Motor neuron (in vitro differentiated cells): Measurements from ENCODE around the gene CSNK1A1L. TPM values are rescaled to one million over a fixed set of nuclear protein-coding genes. Genes with fewer than 3 reads are reported as not detected.

ENCODE experiments used
- ATAC-seq, 8 experiments: fragments of 200-7000 bp; cut with Tn5 transposase; replicated peaks in 6 of 8; 2 replicates each; pipeline ENCODE4 v1.8.0; 2021; ENCODE audit warnings: mild to moderate bottlenecking in 8 of 8, moderate library complexity in 8 of 8
- H3K27ac ChIP-seq, 2 donors: fragments of 250-450 bp; sonication (Bioruptor Pico); 2 replicates each; pipeline ENCODE4 v1.9.0; 2021; ENCODE audit warnings: antibody characterized with exemption in 2 of 2, mild to moderate bottlenecking in 2 of 2, moderate library complexity in 1 of 2
- H3K4me1 ChIP-seq, 2 donors: fragments of 250-450 bp; sonication (Bioruptor Pico); replicated peaks in 1 of 2; 2 replicates each; pipeline ENCODE4 v1.6.1; 2021; ENCODE audit warnings: antibody characterized with exemption in 2 of 2, mild to moderate bottlenecking in 2 of 2, moderate library complexity in 1 of 2
- H3K4me3 ChIP-seq, 5 donors: fragments of 250-450 bp; sonication (Bioruptor Pico); 2 replicates each; pipeline ENCODE4 v1.9.0; 2021; ENCODE audit warnings: antibody characterized with exemption in 5 of 5, mild to moderate bottlenecking in 5 of 5, moderate library complexity in 4 of 5
- WGBS, 10 experiments: fragments of 450-650 bp; shearing (Covaris generic); methylation state at CpG; one replicate each; pipeline ENCODE4 v1.0.0; 2022; 5-methylcytosine and 5-hydroxymethylcytosine counted together
- in situ Hi-C, 9 experiments: fragments of 400-800 bp; cut with MboI; loops; one replicate each; pipeline ENCODE4 v1.15.0; 2021; ENCODE audit warnings: low sequenced_read_pairs in 9 of 9, low pct_unique_long_range_greater_than_20kb in 2 of 9; ENCODE audit not compliant: unreplicated experiment in 9 of 9
- total RNA-seq, 8 experiments: library from RNA; unstranded; fragments of 300-600 nt; gene quantifications; 2 replicates each; pipeline versions ENCODE4 v1.2.3 to v1.2.4, GENCODE V29; 2022

The CSNK1A1L gene
- total RNA-seq, result under 1 TPM in 4 of 8 experiments, not detected in 4; 0.11 to 0.24 (median 0.19) TPM

GRCh38 chr13:37105251-37105714 is at the start of gene CSNK1A1L:
TSS of gene CSNK1A1L (minus strand) at chr13:37105664. CDS start at chr13:37105256, 408 bp downstream.
- WGBS, 10 experiments, result 83 to 100% (median 96%) methylated on average over 1 to 10 of the region's 26 CpGs; no CpG with 5 or more reads in 5 of the 10 experiments
- in situ Hi-C loops, result loop anchor here in 4 of 9 experiments (10.0 to 25.0 kb wide), 3 partner anchors 482 to 507 kb away; partner anchors contain the start of gene POSTN (in 1 of the 4)
- Histone ChIP-seq H3K4me1 (peaks cover 3 to 9% of the 10 kb centered on the region in 2 donors), H3K27ac (no peak within 1 kb of the TSS), H3K4me3 (no peak within 1 kb of the TSS)
- no peak for ATAC-seq

DNA sequence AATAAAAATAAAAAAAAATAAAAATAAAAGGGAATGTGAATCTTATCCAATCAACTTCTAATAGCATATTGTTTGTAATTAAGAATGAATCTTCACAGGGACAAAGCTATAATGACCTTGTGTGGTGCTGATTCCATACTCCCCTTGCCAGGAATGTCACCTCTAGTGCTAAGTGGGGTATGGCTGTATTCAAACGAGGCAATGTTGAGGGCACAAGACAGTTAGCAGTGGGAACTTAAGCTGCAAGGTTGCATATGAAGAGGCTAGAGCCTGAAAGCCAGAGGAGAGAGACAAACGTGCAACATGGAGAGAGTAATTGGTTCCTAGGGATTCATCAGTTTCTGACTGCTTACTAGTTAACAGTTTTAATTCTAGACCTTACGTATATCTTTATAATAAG is 43.9 kb upstream of the CSNK1A1L start:
- no peak for ATAC-seq
- Histone ChIP-seq H3K4me3 (no peak overlapping the region), H3K4me1 (no peaks in the 10 kb centered on the region), H3K27ac (no peak overlapping the region)
- in situ Hi-C loops, result no loop called here
- 20 to 63% (median 42%) methylated on average over 2 to 3 of the region's 3 CpGs for whole genome bisulfite sequencing, 10 experiments

DNA sequence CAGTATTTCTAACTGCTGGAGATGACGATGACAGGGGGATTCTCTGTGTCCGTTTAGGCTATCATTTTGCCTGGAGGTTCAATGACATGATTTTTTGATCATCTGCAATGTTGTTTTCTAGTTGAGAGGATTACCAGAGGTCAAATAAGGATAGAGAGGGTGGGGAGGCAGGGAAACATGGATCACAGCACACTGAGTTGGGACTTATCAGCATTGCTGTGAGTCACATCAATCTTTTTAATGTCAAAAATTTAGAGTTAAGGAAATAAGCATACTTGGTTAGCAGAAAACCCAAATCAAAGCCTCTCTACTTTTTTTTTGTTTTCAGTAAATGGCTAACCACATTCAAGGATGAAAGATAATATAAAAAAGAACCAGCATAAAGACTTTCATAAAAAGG is 43.0 kb upstream of the CSNK1A1L start:
- 8 to 100% (median 69%) methylated on average over 1 to 2 of the region's 2 CpGs; no CpG with 5 or more reads in 3 of the 10 experiments for WGBS, 10 experiments
- in situ Hi-C loops, result no loop called here
- H3K27ac ChIP-seq, result no peak overlapping the region
- no peak overlapping the region for H3K4me3 ChIP-seq
- H3K4me1 ChIP-seq, result no peaks in the 10 kb centered on the region
- no peak for ATAC-seq

DNA sequence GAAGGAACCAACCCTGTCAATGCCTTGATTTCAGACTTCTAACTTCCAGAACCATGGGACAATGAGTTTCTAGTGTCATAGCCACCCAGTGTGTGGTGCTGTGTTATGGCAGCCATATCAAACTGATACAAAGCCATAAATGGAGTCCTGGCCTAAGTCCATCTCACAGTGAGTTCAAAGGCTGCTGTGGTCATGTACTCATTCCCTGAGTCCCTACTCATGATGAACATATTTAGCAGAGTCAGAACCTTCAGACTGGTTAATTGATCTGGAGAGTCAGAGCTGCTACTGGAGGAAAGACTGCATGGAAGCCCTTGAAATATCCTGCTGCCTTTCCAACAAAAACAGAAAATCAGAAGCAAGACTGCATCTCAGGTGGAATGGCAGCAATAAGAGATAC is 39.2 kb upstream of the CSNK1A1L start:
- in situ Hi-C loops, result no loop called here
- Histone ChIP-seq H3K4me1 (no peaks in the 10 kb centered on the region), H3K27ac (no peak overlapping the region), H3K4me3 (no peak overlapping the region)
- ATAC-seq, result no peak

DNA sequence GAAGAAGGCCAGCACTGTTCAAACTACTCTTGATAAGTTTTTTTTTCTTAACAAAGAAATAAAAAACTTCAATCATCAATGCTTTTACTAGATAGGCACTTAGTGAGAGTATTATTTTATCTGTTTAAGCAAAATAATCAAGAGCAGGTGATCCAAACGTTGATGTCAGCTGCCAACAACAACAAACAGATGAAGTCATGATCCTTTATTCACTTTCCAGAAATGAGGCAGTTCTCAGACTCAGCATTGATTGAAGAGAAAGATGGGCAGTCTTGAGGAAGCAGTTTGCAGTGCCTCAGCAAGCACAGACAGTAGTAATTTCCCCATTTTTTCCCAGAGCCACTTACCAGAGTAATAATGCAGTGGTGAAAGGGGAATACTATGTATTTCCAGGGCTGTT is 38.4 kb upstream of the CSNK1A1L start:
- Histone ChIP-seq H3K4me1 (no peaks in the 10 kb centered on the region), H3K27ac (no peak overlapping the region), H3K4me3 (no peak overlapping the region)
- peak in 1 of 8 experiments; percentile 68 for ATAC-seq
- in situ Hi-C loops, result no loop called here
- 0 to 64% (median 30%) methylated on average over 1 of the region's 1 CpG for WGBS, 10 experiments

GRCh38 chr13:37142877-37143276 is 37.4 kb upstream of the CSNK1A1L start:
- 50 to 100% (median 88%) methylated on average over 1 of the region's 1 CpG; no CpG with 5 or more reads in 4 of the 10 experiments for WGBS, 10 experiments
- peak in 1 of 8 experiments; percentile 59 for ATAC-seq
- no peak overlapping the region for H3K4me3 ChIP-seq
- in situ Hi-C loops, result no loop called here
- H3K4me1 ChIP-seq, result no peaks in the 10 kb centered on the region
- H3K27ac ChIP-seq, result no peak overlapping the region

GRCh38 chr13:37141011-37141410 is 35.5 kb upstream of the CSNK1A1L start:
- H3K4me3 ChIP-seq, result no peak overlapping the region
- ATAC-seq, result no peak
- in situ Hi-C loops, result no loop called here
- no peak overlapping the region for H3K27ac ChIP-seq
- no peaks in the 10 kb centered on the region for H3K4me1 ChIP-seq
- 80 to 88% (median 86%) methylated on average over 1 of the region's 1 CpG; no CpG with 5 or more reads in 7 of the 10 experiments for WGBS, 10 experiments

- WGBS, 10 experiments, result 40 to 100% (median 67%) methylated on average over 1 of the region's 1 CpG; no CpG with 5 or more reads in 7 of the 10 experiments
Measured at GRCh38 chr13:37139356-37139755, 33.9 kb upstream of the CSNK1A1L start.

DNA sequence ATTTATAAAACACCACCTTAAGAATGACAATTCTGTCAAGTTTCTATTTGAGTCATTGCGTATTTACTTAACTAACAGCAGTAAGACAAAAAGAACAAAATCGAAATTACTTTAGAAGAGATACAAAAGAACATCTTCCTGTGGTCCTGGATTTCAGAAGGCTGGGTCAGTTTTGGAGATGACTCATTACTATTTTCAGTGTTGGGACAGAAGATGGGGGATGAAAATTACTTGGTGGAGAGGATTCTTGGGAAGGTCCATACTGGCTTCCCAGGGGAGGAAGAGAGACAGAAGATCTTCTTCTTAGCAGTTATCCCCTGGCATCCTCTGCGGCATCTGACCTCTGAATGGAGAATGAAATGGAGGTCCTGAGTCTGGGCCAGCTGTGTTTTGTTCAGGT is 33.5 kb upstream of the CSNK1A1L start:
- no peak for ATAC-seq
- WGBS, 10 experiments, result 41 to 100% (median 83%) methylated on average over 1 to 3 of the region's 3 CpGs; no CpG with 5 or more reads in 1 of the 10 experiments
- Histone ChIP-seq H3K4me1 (no peaks in the 10 kb centered on the region), H3K27ac (no peak overlapping the region), H3K4me3 (no peak overlapping the region)
- in situ Hi-C loops, result no loop called here

More at GRCh38 chr13:37139356-37139755, 33.9 kb upstream of the CSNK1A1L start:
- no peak overlapping the region for H3K4me3 ChIP-seq
- H3K27ac ChIP-seq, result no peak overlapping the region
- no peaks in the 10 kb centered on the region for H3K4me1 ChIP-seq
- in situ Hi-C loops, result no loop called here
- ATAC-seq, result no peak

DNA sequence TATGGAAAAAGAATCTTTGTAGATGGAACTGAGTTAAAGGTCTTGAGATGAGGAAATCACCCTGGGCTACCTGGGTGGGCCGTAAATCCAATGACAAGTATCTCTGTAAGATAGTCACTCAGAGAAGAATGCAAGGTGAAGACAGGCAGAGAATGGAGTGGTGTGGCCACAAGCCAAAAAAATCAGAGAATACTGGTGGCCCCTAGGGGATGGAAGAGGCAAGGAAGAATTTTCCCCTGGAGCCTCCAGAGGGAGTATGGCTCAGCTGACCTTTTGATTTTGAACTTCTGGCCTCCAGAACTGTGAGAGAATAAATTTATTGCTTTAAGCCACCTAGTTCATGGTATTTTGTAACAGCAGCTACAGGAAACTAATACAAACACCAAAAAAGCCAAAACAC is 32.7 kb upstream of the CSNK1A1L start:
- H3K4me3 ChIP-seq, result no peak overlapping the region
- H3K4me1 ChIP-seq, result no peaks in the 10 kb centered on the region
- no peak overlapping the region for H3K27ac ChIP-seq
- in situ Hi-C loops, result no loop called here
- WGBS, 10 experiments, result 22 to 100% (median 73%) methylated on average over 1 of the region's 1 CpG; no CpG with 5 or more reads in 4 of the 10 experiments
- ATAC-seq, result peak in 2 of 8 experiments; percentile 30 to 39

DNA sequence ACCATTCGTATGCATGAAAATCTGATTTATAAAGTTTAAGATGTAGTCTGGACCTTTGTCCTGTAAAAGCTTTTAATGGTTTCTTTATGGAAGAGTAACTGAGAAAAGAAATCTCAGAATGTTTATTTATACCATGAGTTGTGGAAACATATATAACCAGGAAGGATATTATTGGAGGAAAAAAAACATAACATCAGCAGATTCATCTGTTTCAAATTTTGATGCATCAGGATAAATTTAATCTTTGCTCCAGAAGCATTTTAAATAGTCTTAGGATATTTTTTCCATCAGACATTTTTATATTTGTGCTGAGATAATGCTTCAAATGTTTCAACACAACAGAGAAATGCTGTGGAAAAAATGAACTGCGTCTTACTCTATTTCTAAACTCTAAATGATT is 31.2 kb upstream of the CSNK1A1L start:
- no peak overlapping the region for H3K27ac ChIP-seq
- ATAC-seq, result no peak
- in situ Hi-C loops, result no loop called here
- H3K4me3 ChIP-seq, result no peak overlapping the region
- H3K4me1 ChIP-seq, result no peaks in the 10 kb centered on the region
- 49 to 100% (median 100%) methylated on average over 1 to 2 of the region's 2 CpGs for WGBS, 10 experiments

DNA sequence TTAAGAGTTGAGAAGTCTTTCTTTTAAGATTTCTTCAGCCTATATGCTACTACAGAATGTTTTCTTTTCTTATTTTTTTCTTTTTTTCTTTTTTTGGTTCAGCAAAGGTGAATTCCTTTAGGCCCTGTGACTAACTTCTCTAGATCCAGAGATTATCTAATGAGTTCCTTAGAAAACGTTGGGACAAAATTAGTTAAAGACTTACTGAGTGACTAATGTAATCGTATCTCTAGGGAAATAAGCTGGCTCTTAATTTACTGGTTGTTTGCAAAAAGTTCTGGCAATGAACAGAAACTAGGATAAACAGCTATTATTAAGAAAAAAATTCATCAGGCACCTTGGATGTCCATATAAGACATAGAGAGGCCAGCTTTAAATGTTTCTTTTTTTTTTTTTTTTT is 30.7 kb upstream of the CSNK1A1L start:
- in situ Hi-C loops, result no loop called here
- ATAC-seq, result no peak
- H3K27ac ChIP-seq, result no peak overlapping the region
- 0 to 100% (median 66%) methylated on average over 1 to 2 of the region's 2 CpGs; no CpG with 5 or more reads in 1 of the 10 experiments for WGBS, 10 experiments
- H3K4me3 ChIP-seq, result no peak overlapping the region
- no peaks in the 10 kb centered on the region for H3K4me1 ChIP-seq

- H3K4me3 ChIP-seq, result no peak overlapping the region
- H3K27ac ChIP-seq, result no peak overlapping the region
- 9 to 73% (median 48%) methylated on average over 4 to 6 of the region's 6 CpGs; no CpG with 5 or more reads in 1 of the 10 experiments for WGBS, 10 experiments
- ATAC-seq, result peak in 2 of 8 experiments; percentile 23 to 73
- in situ Hi-C loops, result no loop called here
- no peaks in the 10 kb centered on the region for H3K4me1 ChIP-seq
Measured at GRCh38 chr13:37134411-37135041, 29.1 kb upstream of the CSNK1A1L start.

DNA sequence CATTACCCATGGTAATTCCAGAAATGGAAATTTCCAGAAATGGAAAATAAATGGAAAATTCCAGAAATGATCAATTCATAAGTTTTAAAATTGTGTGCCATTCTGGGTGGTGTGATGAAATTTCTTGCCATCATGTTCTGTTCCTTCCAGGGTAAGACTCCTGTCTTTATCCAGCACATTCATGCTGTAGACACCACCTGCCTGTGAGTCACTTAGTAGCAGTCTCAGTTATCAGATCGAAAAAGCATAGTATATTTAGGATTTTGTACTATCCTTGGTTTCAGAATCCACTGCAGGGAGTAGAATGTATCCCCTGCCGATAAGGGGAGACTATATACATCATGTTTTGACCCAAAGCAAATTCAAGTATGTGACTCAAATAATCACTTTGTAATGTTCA is 26.7 kb upstream of the CSNK1A1L start:
- in situ Hi-C loops, result no loop called here
- WGBS, 10 experiments, result 60 to 100% (median 81%) methylated on average over 1 to 2 of the region's 2 CpGs; no CpG with 5 or more reads in 2 of the 10 experiments
- H3K27ac ChIP-seq, result no peak overlapping the region
- no peak for ATAC-seq
- no peaks in the 10 kb centered on the region for H3K4me1 ChIP-seq
- H3K4me3 ChIP-seq, result no peak overlapping the region
